Measurements from ENCODE around the gene TPRA1.

TPRA1 gene

DNA sequence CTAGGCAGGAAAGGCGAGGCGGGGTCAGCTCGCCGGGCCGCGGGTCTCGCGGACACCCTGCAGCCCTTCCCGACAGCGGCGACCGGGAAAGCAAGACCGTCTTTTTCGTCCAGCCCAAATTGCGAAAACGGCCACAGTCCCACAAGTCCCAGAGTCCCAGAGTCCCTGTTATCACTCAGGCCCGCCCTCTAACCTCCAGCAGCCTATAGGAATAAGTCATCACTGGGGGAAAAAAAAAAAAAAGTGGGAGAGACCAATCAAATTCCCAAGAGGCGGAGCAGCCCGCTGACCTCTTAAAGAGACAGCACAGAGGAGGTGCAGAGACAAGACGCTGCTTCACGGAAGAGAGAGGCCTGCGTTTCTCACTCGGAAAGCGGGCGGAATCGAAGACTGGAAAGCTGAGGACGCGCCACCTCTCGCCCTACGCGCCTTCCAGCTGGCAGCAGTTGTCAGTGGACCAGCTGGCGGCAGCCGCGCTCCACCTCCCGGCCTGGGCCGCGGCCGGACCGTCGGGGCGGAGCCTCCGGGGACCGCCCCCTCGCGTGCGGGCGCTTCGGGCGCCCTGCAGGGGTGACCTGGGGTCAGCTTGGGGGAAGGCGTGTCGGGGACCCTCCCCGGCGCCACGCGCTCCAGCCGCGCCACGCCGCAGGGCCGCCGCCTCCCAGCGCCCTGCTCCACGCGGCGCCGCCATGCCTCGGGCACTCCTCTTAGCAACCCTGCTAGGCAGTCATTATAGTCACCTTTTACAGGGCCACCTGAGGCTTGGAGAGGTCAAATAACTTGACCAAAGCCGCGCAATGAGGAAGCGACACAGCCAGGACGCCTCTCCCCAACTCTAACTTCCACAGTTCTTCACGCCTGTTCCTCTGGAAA lies at the start of gene TPRA1:
TSS of gene TPRA1 (minus strand) at position 141 of the 873 bp plus-strand sequence. CDS start 10,587 bp downstream, outside the sequence.
- peak; percentile 96 for DNase-seq

DNA sequence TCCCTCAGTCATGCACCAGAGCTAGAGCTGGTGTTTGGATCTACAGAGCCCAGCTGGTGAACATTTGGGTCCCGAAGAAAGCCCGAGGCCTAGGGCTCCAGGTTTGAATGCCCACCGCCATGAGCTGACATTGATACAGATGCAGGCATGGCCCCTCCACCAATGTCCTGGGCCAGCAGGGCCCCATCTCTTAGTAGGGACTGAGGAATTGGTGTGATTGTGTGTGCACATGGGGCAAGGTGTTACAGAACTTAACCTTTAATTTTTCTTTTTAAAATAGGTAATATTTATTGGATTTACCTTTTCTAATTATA lies 49.5 kb upstream of the TPRA1 start:
- no peak for DNase-seq

DNA sequence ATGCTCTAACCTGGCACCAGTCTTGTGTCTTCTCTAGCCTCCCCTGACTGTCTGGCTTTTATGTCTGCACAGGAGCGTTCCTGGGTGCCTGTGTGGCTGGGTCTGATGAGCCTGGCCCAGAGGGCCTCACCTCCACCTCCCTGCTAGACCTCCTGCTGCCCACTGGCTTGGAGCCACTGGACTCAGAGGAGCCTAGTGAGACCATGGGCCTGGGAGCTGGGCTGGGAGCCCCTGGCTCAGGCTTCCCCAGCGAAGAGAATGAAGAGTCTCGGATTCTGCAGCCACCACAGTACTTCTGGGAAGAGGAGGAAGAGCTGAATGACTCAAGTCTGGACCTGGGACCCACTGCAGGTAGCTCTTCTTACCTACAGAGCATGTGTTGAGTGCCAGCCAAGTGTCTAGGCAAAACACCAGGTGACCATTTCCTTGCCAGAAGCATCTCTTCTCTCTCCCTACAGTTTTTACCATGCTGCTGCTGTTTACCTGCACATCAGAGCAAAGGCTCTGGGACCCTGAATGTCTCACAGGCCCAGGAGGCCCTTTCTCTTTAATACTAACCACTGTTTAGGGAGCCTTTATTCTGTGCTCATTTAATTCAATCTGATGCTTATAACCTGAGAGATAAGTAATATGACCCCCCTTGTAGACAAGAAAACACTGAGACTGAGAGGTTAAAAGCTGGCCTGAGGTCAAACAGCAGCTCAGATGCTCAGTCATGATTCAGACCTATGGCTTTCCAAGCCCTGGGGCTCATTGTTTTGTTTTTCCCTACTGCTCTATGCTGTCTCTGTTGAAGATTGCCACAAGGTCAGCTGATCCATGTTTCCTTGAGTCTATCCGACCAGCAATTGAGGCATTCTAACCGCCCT lies 48.9 kb upstream of the TPRA1 start:
- peak; percentile 31 for DNase-seq

DNA sequence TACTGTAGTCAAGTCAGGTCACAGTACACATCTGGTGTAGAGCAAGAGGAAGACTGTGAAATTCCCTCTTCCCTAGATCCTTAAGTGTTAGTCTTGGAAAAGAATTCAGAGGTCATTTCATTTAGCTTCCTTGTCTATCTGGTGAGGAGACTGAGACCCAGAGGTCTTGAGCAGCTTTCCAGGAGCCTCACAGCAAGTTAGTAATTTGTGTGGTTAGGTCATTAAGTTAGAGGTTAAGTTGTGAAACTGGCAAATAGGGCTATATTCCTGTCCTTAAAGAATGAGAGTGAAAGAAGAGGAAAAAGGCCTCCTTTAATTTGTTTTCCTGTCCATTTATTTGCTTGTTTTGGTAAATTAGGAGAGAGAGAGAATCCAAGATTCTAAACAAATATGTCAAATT lies 47.4 kb upstream of the TPRA1 start:
- peak; percentile 7 for DNase-seq

DNA sequence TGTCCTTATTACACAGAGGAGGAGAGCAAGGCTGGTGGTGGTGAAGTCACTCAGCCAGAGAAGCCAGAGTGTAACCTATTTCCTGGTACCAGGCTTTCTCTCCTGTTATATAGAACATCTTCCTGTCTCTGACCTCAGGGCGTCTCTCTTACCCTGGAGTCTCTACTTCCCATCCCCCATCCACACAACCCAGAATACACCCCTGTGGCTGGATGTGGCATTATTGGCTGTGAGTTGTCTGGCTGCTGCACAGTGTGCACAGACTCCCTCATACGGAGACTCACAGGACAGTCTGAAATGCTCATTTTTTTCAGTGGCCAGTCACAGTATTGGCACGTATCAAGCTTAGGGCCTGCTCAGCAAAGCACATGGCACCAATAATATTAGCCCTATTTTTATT lies 47.0 kb upstream of the TPRA1 start:
- peak; percentile 8 for DNase-seq

DNA sequence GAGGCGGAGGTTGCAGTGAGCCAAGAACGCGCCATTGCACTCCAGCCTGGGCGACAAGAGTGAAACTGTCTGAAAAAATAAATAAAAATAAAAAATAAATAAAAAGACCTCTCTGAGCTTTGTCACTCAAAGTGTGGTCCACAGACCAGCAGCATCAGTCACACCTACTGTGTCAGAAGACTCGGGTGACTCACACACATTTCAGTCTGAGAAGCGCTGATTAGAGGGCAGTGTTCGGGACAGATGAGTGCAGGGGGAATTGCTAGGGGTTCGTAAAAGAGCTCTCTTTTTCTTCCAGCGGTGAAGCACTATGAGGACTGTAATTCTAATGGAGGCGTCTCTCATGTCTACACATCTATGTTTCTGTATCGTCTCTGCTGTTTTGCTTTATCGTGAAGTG lies 44.1 kb upstream of the TPRA1 start:
- DNase-seq, result no peak

DNA sequence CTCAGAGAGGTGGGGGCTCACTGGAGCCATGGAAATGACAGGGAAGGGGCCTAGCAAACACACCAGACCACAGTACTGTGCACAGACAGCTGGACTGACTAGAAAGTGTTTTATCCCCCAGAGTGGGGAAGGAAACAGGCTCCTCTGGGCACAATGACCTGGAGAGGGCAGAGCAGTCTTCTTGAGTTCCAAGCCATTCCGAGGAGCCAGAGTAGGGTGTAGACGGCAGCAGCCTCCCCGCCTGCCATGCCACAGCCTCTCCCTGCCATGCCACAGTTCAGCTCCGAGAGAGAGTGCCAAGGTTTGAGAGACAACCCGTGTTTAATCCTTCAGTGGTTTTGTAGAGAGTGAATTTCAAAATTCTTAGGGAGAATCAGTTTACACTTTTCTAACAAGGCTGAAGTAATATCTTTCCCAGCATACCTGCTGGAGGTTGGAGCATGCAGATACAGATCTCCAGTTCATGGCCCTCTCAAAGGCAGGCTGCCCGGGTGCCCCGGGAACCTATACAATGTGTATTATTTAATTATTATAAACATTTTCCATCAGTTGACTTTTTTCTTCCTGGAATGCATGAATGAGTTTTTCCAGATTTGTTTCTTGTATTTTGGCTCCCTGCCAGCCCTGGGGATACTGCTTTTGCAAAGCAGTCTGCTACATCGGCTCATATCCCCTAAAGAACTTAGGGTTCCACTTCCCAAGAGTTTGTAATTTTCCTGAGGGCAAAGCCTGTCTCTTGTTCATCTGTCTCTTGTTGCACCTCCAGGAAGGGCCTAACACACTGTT lies 41.7 kb upstream of the TPRA1 start:
- DNase-seq, result no peak

DNA sequence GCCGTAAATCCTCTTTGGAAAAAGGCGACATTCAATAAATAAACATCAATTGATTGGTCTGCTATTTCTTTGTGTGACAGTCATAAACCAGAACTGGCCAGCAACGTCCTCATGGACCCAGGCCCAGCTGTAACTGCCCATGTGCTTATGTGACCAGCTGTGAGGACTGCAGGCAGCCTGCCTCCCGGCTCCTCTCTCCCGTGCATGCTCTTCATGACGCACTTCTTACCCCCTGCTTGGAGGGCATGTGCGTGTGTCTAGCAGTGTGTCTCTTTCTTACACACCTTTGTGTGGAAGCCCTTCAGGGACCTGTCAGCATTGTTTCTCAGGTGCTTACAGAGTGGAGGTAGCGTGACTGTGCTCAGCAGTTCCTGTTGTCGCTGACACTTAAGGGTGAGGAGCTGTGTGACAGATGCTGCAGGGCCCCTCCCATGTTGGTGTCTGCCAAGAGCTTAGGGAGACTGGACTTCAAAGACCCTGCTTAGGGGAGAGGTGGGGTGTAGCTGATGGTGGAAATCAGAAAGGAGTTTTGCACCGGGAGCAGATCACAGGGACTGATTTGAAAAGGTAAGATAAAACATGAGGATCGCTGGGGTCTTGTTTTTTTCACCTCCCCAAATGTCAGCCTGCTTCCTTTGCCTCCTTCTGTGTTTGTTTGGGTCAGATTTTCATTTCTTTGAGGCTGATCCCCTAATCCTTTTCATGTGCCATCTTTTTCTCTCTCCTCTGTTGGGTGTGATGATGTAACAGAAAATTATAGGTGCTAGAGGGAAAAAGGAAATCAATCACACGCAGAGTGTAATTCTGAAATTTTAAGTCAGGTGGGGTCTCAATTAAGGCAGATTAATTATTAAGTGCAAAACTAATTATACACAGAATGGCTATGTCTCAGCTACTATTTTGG lies 40.5 kb upstream of the TPRA1 start:
- DNase-seq, result no peak

DNA sequence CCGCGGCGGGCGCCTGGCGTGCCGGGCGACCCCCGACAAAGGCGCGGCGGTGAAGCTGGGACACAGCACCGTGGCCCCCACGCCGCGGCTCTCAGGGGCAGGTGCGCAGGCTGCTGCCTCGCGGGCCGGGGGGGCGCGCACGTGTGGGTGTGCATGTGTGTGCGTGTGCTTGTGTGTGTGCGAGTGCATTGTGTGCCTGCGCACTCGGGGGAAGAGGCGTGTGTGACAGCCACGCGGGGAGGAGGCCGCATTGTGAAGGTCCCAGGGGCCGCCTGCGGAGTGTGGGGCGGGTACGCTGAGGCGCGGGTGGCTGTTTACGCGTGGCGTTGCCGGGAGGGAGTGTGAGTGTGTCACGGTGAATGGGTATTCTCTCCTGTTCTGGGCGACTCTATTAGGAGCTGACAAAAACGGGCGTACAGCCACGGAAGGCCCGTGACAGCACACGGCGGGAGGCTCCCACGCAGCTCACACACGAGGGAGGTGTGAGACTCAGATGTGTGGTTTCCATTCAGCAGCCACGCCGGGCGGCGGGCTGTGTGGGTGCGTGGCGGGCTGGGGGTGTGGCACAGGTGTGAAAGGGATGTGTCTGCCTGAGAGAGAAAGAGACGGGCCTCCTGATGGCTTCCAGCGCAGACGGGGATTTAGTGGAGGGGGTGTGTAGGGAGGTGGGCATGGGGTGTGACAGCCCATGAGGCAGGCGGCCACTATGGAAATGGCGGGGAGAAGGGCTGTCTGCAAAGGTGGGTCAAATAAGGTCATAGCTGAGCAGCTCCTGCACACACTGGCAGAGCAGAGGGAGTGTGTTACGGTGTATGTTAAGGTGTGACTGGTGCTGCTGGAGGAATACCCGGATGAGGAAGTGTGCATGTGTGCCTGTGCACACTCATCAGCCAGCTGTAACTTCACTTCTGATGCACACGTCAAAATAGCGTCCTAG lies 39.2 kb upstream of the TPRA1 start:
- DNase-seq, result no peak

DNA sequence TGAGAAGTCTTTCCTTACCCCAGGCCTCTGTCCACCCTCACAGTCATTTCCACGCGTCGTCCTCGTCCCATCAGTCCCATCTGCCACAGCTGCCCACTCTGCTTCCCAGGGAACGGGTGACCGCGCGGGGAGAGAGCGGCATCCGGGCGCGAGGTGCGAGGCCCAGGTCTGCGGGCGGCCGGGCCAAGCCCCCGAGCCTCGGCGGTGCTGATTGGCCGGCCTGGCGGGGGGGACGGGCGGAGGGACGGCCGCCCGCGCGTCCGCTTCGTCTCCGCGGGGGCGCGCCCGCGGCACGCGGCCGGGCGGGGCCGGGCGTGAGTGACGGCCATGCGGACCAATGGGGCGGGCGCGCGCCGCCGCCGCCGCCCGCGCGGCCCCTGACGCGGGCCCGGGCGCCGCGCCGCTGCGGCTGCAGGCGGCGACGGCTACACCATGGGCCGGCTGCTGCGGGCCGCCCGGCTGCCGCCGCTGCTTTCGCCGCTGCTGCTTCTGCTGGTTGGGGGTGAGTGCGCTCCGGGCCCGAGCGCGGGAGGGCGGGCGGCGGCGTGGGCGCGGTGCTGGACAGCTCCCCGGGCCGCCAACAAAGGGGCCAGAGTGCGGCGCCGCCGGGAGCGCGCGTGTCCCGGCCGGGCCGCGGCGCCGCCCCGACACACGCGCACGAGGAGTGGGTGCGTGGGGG lies 38.4 kb upstream of the TPRA1 start, which contains the start of gene PODXL2:
TSS of gene PODXL2 (plus strand) at position 398 of the 679 bp plus-strand sequence. CDS start at position 433, 35 bp downstream.
- no peak for DNase-seq

DNA sequence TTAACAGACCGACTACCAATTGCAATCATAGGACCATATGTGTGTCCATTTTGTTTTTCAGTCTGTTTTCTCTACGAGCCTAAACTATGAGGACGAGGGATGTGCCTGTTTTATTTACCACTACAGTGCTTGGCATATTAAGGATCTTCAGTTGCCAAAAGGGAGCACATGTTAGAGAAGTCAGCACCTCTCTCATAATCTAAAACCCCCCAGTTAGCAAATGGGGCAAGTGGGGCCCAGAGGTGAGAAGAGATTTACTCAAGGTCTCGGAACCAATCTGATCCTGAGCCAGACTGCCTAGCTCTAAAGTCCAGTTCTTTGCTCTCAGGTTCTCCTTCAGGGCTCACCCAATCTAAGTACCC lies 37.9 kb upstream of the TPRA1 start:
- DNase-seq, result no peak

DNA sequence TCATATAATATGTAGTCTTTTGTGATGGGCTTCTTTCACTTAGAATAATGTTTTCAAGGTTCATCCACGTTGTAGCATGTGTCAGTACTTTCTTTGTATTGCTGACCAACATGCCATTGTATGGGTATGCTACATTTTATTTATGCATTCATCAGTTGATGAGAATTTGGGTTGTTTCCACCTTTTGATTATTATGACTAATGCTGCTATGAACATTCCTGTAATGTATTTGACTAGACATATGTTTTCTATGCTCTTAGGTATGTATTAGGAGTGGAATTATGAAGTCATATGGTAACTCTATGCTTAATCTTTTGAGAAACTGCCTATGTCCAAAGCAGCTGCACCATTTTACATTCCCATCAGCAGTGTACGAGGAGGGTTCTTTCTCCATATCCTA lies 35.3 kb upstream of the TPRA1 start:
- DNase-seq, result peak; percentile 18

DNA sequence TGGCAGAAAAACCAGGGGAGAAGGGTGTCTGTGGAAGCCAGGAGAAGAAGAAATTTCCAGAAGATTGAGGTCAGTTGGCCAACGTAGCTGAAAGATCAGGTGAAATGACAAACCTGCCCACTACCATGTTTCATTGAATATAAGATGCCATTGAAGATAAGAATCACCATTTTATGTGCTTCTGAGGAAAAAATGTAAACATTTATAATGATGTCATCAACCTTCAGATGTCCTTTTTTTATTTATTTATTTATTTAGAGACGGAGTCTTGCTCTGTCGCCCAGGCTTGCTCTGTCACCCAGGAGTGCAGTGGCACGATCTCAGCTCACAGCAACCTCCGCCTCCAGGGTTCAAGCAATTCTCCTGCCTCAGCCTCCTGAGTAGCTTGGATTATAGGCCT lies 33.5 kb upstream of the TPRA1 start:
- no peak for DNase-seq

DNA sequence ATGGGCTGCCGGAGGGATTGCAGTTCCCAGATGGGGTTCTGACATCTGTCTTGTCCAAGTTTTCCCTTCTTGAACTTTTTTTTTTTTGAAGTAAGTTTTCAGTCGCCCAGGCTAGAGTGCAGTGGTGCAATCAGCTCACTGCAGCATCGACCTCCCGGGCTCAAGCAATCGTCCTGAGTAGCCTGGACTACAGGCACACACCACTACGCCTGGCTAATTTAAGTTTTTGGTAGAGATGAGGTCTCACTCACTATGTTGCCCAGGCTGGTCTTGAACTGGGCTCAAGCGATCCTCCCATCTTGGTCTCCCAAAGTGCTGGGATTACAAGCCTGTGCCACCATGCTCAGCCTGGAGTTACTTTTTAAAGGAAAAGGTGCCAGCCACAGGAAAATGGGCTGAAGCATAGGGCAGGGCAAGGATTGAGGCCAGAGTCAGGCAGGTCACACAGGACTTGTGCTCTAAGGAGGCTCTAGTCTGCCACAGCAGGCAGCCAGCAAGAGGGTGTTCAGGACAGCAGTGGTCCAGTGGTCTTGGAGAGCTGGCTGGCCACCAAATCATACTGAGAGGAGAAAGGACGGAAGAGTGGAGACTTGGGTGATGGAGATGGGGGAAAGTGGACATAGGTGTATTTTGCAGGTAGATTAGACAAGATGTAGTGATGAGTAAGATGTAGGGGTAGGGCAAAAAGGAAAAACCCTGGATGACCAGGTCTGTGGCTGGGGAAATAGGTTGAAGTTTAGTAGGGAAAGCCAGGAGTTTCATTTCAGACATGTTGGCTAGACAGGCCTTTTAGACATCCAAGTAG lies 32.4 kb upstream of the TPRA1 start:
- DNase-seq, result no peak

DNA sequence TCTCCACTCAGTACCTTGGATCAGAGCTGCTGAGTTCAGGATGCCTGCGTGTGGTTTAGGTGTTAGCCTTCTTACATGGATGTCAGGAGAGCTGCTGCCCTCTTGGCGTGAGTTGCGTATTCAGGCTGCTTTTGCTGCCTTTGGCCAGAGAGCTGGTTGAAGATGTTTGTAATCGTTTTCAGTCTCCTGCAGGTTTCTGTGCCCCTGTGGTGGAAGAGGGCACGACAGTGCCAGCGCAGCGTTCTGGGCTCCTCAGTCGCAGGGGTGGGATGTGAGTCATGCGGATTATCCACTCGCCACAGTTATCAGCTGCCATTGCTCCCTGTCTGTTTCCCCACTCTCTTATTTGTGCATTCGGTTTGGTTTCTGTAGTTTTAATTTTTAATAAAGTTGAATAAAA lies 31.5 kb upstream of the TPRA1 start:
- DNase-seq, result no peak

DNA sequence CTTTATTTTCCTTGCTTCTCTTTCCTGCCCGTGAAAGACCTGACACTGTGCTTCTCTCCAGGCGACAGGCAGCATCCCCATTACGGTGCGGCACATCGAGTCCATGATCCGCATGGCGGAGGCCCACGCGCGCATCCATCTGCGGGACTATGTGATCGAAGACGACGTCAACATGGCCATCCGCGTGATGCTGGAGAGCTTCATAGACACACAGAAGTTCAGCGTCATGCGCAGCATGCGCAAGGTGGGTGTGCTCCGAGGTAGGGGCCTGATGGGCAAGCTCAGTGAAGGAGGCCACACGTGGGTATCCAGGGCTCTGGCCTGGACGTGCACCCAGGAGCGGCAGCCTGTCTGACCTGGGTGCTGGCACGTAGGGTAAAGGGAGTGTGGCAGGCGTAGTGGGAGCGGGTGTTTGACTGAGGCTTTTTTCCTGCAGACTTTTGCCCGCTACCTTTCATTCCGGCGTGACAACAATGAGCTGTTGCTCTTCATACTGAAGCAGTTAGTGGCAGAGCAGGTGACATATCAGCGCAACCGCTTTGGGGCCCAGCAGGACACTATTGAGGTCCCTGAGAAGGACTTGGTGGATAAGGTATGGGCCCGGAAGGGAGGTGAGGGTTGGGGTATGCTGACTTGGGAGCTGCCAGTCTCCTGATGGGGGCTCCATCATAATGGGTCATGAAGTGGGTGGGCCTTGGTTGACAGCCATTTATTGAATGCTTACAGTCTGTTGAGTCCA lies 30.3 kb upstream of the TPRA1 start:
- no peak for DNase-seq

DNA sequence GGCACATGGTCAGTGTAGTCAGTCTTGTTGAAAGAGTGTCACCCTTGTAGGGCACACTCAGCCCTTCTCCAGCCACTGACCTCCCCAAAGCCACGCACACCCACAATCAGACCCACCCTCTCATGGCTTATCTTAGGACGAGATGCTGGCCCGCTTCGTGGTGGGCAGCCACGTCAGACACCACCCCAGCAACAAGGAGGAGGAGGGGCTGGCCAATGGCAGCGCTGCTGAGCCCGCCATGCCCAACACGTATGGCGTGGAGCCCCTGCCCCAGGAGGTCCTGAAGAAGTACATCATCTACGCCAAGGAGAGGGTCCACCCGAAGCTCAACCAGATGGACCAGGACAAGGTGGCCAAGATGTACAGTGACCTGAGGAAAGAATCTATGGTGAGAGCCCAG lies 28.4 kb upstream of the TPRA1 start:
- no peak for DNase-seq

DNA sequence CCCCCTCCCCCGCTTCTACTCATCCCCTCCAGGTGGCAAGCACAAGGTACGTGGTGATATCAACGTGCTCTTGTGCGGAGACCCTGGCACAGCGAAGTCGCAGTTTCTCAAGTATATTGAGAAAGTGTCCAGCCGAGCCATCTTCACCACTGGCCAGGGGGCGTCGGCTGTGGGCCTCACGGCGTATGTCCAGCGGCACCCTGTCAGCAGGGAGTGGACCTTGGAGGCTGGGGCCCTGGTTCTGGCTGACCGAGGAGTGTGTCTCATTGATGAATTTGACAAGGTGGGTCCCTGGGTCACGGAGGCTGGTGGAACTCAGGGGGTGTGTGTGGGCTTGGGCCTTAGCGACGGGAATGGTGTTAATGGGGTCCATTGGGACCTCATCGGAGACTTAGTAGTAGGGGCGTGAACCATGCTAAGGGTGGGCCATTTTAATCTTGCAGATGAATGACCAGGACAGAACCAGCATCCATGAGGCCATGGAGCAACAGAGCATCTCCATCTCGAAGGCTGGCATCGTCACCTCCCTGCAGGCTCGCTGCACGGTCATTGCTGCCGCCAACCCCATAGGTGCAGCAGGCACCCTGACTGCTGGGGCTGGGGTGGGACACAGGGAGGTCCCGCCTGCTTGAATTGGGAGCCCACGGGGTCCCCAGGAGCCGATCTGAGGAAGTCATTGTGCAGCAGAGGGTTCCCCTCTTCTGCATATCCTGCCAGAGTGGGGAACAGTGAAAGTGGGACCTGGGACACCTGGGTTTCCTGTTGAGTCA lies 26.5 kb upstream of the TPRA1 start:
- DNase-seq, result no peak

Data from HCEC 1CT (cell line).